Amniotic stem cell (primary cell): Measurements from ENCODE around the gene GEMIN7.

Experiments used
- DNase-seq: peaks from one replicate; lab custom pipeline; 2025; lab: John Stamatoyannopoulos, UW

Gene GEMIN7

GRCh38 chr19:45090034-45090433, 11.0 kb downstream of the GEMIN7 start:
- DNase-seq, result no peak

GRCh38 chr19:45090606-45091005, 11.5 kb downstream of the GEMIN7 start:
- no peak for DNase-seq

GRCh38 chr19:45091031-45091923, 12.2 kb downstream of the GEMIN7 start:
- peak; percentile 99 for DNase-seq

GRCh38 chr19:45092747-45093678, 14.0 kb downstream of the GEMIN7 start, which contains the start of gene PPP1R37:
TSS of gene PPP1R37 (plus strand) at chr19:45093179. CDS start at chr19:45093326, 147 bp downstream.
- peak; percentile 94 for DNase-seq

GRCh38 chr19:45094137-45094536, 15.1 kb downstream of the GEMIN7 start:
- no peak for DNase-seq

GRCh38 chr19:45094707-45095106, 15.6 kb downstream of the GEMIN7 start:
- no peak for DNase-seq

- no peak for DNase-seq
Measured at GRCh38 chr19:45095496-45096413, 16.7 kb downstream of the GEMIN7 start.

GRCh38 chr19:45096700-45097099, 17.6 kb downstream of the GEMIN7 start:
- DNase-seq, result no peak

- DNase-seq, result no peak
Measured at GRCh38 chr19:45097450-45097775, 18.4 kb downstream of the GEMIN7 start.

- DNase-seq, result peak; percentile 54
Measured at GRCh38 chr19:45097776-45098520, 18.9 kb downstream of the GEMIN7 start.

GRCh38 chr19:45098521-45099466, 19.7 kb downstream of the GEMIN7 start:
- no peak for DNase-seq

GRCh38 chr19:45099467-45100191, 20.6 kb downstream of the GEMIN7 start:
- no peak for DNase-seq

- no peak for DNase-seq
Measured at GRCh38 chr19:45100201-45100600, 21.1 kb downstream of the GEMIN7 start.

- DNase-seq, result no peak
Measured at GRCh38 chr19:45100846-45101252, 21.8 kb downstream of the GEMIN7 start.

- DNase-seq, result no peak
Measured at GRCh38 chr19:45101806-45102205, 22.7 kb downstream of the GEMIN7 start.

GRCh38 chr19:45102481-45102880, 23.4 kb downstream of the GEMIN7 start:
- DNase-seq, result no peak

GRCh38 chr19:45103156-45103507, 24.1 kb downstream of the GEMIN7 start:
- no peak for DNase-seq

GRCh38 chr19:45103508-45104319, 24.7 kb downstream of the GEMIN7 start:
- no peak for DNase-seq
